AG09319 (cell line): ENCODE results near the gene CLEC11A.

Experiments
- DNase-seq: peaks from one replicate; pipeline ENCODE4 v3.0.0-alpha.2; 2010; ENCODE audit warnings: low read depth; ENCODE audit errors: extremely low read depth
- TF ChIP-seq, protein P1 (sequence below): IDR thresholded peaks from 2 replicates; pipeline ENCODE4 v1.5.1; 2011; ENCODE audit warnings: low read depth, mild to moderate bottlenecking, inconsistent platforms, low read length, moderate library complexity

CLEC11A gene

DNA sequence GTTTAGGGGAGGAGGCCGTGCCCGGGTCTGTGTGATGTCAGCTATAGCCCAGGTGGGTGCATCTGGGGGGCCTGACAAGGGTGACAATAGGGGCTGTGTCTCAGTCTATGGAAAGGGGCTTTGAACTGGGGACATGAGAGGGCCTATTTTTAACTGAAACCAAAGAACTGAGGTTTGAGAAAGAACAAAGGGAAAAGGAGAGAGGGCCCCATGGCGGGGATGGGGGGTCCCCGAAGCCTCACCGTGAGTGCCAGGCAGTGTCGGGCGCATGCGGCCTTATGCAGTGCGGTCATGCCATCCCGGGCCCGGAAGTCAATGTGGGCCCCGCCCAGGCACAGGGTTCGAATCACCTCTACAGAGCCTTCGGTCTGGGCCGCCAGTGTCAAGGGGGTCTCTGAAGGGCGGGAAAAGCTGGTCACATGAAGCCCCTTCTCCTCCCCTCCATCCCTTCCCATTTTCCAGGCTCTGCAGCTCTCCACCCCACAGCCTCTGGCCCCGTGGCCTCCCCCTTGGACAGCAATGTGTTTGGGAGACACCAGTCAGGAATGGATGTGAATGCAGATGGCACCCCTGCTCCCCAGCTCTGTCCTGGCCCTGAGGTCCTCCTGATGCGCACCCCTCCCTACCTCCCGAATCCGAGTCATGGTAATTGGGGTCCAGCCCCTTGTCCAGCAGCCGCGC lies 9.5 kb upstream of the CLEC11A start:
- DNase-seq = no peak
- TF ChIP-seq, protein P1, sequence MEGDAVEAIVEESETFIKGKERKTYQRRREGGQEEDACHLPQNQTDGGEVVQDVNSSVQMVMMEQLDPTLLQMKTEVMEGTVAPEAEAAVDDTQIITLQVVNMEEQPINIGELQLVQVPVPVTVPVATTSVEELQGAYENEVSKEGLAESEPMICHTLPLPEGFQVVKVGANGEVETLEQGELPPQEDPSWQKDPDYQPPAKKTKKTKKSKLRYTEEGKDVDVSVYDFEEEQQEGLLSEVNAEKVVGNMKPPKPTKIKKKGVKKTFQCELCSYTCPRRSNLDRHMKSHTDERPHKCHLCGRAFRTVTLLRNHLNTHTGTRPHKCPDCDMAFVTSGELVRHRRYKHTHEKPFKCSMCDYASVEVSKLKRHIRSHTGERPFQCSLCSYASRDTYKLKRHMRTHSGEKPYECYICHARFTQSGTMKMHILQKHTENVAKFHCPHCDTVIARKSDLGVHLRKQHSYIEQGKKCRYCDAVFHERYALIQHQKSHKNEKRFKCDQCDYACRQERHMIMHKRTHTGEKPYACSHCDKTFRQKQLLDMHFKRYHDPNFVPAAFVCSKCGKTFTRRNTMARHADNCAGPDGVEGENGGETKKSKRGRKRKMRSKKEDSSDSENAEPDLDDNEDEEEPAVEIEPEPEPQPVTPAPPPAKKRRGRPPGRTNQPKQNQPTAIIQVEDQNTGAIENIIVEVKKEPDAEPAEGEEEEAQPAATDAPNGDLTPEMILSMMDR = no peak

DNA sequence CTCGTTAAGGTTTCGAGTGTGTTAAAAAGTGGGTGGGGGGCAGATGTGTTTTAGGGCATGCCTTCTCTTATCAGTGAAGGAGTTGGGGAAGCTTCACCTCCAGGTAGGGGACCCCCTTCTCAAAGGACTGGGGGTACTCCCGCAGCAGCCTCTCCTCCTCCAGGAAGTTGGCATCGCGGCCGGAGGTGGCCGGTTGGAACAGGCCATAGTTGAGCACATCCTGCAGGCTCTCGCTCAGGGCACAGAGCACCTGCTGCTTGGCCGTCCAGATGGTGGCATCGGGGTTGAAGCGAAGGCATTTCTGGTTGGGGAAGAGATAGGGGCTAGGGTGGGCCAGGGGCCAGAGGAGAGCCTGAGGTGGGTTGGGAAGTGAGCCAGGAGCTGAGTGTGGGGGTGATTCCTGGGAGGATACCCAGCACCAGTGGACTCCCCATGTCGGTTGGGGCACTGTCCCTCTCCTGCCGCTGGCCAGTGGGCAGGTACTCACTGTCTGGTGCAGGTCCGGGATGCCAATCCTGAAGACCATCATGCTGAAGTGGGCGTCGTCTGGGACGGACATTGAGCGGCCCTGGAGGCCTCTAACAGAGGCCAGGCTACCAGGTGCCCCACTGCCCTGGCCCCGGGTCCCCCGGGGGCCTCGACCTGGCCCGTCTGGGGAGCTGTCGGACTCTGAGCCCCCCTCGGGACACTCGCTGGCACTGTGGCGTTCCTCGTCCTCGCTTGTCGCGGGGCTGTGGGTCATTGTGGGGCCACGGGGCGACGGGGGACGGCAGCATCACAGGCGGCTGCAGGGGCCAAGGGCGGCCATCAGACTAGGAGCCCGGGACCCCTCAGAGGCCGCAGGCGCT lies 6.8 kb upstream of the CLEC11A start:
- TF ChIP-seq, protein P1 = no peak
- no peak for DNase-seq

DNA sequence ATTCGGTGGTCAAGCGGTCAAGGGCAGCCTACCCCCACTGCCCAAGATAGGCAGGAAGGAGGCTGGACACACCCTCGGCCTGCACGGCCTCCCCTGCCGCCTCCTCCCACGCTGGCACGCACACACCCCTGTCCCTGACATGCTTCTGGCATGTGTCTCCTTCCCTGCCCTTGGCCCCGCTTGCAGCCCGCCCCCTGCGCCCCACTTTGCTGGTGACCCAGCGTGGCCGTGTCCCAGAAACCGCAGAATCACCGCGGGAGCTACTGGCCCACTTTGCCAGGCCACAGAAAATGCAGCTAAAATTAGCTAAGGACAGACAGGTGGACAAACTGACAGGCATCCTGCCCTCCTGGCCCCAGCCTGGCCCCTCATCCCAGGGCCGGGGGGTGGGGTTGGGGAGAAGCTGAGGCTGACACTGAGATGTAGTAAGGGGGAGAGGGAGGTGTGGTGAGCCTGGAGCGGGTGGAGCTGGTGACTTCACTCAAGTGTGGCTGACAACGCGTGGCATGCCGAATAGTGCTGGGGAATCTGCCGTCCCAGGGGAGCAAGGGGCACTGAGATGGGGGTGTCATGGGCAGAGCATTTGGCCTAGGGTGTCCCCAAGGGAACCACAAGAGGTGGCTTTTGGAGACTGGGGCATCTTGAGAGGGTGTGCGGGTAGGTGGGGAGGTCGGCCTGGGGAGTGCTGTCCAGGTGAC lies 6.0 kb upstream of the CLEC11A start:
- TF ChIP-seq, protein P1 = no peak
- no peak for DNase-seq

DNA sequence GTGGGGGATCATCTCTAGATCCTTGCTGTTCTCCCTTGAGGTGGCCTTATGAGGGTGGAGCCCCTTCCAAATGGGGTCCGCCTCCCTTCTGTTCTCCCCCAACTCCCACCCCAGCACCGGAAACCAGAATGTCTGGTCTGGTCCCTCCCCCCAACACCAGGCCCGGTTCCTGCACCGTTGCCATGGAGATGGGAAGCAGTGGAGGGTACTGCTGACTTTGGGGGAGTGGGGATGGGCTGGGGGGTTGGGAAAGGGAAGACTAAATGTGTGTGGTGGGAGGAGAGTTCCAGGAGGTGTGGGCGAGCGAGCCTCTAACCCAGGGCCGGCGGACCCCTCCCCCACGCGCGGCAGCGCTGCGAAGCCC lies 5.3 kb upstream of the CLEC11A start:
- DNase-seq = no peak

DNA sequence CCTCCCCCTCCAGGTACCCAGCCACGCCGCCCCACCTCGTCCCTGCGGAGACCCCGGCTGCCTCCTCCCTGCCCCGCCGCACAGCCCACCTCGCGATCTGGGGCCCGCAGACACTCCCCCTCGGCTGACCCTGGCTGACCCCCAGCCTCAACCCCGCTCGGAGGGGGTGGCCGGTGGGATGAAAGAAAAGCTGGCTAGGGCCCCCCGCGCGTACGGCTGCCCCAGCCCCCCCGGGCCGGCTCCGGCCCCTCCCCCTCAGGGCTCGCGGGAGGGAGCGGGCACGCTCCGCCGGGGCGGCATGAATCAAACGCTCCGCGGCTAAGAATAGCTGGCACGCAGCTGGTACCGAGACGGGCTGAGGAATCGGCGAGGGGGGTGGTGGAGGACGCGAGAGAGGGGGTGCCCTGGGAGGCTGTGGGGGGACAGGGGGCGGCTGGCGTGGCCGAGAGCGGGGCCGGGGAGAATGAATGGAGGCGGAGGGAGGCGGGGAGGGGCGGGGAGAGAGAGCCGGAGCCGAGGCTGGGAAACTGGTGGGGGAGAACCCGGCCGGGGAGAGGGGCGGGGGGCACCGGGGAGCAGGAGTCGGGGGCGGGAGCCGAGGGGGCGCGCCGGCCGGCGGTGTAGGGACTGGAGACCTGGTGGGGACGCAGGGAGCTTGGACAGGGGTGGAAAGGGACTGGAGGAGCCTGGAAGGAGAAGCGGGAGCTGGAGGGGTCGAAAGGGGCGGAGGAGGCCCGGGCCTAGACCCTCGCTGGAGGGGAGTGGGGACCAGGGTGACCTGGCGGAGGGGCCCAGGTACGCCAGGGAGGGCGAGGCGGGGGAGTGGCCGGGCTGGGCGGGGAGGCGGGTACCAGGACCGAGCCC lies 4.7 kb upstream of the CLEC11A start:
- TF ChIP-seq, protein P1 = no peak
- DNase-seq = no peak

More for the DNA sequence above, 5.3 kb upstream of the CLEC11A start:
- TF ChIP-seq, protein P1 = no peak

DNA sequence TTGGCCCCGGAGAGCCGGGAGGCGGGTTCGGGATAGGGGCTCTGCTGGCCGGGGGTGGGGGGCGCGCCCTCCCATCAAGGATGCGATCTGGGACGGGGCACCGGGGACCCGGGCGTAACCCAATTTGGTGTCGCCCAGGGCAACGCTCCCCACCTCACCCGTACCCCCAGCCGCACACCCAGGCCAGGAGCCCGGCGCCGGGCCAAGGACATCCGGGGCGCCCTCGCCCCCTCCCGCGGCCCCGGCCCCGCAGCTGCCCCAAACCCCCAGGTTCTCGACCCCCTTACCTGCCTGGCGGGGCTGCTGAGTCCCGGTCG lies 4.1 kb upstream of the CLEC11A start:
- no peak for DNase-seq
- TF ChIP-seq, protein P1 = no peak
